A673 (cell line): ENCODE results near the gene MPC1. TPM values are rescaled to one million over a fixed set of nuclear protein-coding genes. Genes with fewer than 3 reads are reported as not detected.

Source experiments
- BruUV-seq: library from RNA; stranded (reverse); fragments of 400-500 nt; replicated peaks from 2 replicates; lab custom pipeline; 2021; lab: Mats Ljungman, UMichigan
- CTCF ChIA-PET: fragments of 300-600 bp; sonication (Branson Sonifier 250); formaldehyde crosslinking; loops from one replicate; lab custom pipeline; 2022; ENCODE audit warnings: antibody characterized with exemption; lab: Charles Lee
- POLR2A ChIA-PET: fragments of 300-600 bp; sonication (Branson Sonifier 250); formaldehyde crosslinking; loops from one replicate; lab custom pipeline; 2022; ENCODE audit warnings: antibody characterized with exemption; ENCODE audit not compliant: low non-redundant PET; lab: Charles Lee
- DNase-seq: peaks from one replicate; pipeline ENCODE4 v3.0.0-alpha.2; 2015; ENCODE audit warnings: low spot score
- H3K27ac ChIP-seq: fragments of 200-600 bp; sonication (generic); 2 replicates; pipeline ENCODE4 v1.5.1; 2016; ENCODE audit warnings: mixed run types, low read depth, mild to moderate bottlenecking, mixed read lengths, antibody characterized with exemption, low read length; ENCODE audit not compliant: poor library complexity, severe bottlenecking
- H3K27me3 ChIP-seq: fragments of 200-600 bp; sonication (generic); replicated peaks from 2 replicates; pipeline ENCODE4 v1.6.1; 2017; ENCODE audit warnings: mixed run types, low read depth, mild to moderate bottlenecking, mixed read lengths, antibody characterized with exemption, low read length; ENCODE audit not compliant: insufficient read depth, poor library complexity
- H3K36me3 ChIP-seq: fragments of 200-600 bp; sonication (generic); 2 replicates; pipeline ENCODE4 v1.6.1; 2016; ENCODE audit warnings: mixed run types, mild to moderate bottlenecking, mixed read lengths, antibody characterized with exemption, low read length; ENCODE audit not compliant: insufficient read depth, poor library complexity, severe bottlenecking
- H3K4me1 ChIP-seq: fragments of 200-600 bp; sonication (generic); 2 replicates; pipeline ENCODE4 v1.6.1; 2017; ENCODE audit warnings: mixed run types, mild to moderate bottlenecking, mixed read lengths, antibody characterized with exemption, low read length; ENCODE audit not compliant: insufficient read depth, poor library complexity, severe bottlenecking
- H3K4me3 ChIP-seq: fragments of 200-600 bp; sonication (generic); 2 replicates; pipeline ENCODE4 v1.5.1; 2016; ENCODE audit warnings: low read depth, mixed run types, mild to moderate bottlenecking, mixed read lengths, low read length; ENCODE audit not compliant: poor library complexity, severe bottlenecking
- H3K9me3 ChIP-seq: fragments of 200-600 bp; sonication (generic); 2 replicates; pipeline ENCODE4 v1.6.1; 2016; ENCODE audit warnings: mixed run types, low read depth, mild to moderate bottlenecking, mixed read lengths, antibody characterized with exemption, low read length; ENCODE audit not compliant: poor library complexity, severe bottlenecking
- EZH2 ChIP-seq: fragments of 200-600 bp; sonication (generic); IDR thresholded peaks from 2 replicates; pipeline ENCODE4 v1.6.1; 2017; ENCODE audit warnings: borderline replicate concordance, low read depth, mild to moderate bottlenecking, mixed read lengths, antibody characterized with exemption, low read length; ENCODE audit not compliant: poor library complexity, severe bottlenecking
- intact Hi-C: fragments of 100-400 bp; cut with micrococcal nuclease; formaldehyde crosslinking; loops from one replicate; pipeline ENCODE4 v1.10.0; 2022; ENCODE audit not compliant: unreplicated experiment
- total RNA-seq: library from RNA; stranded (reverse); gene quantifications from 2 replicates; pipeline ENCODE4 v1.2.3, GENCODE V29; 2021
- TF ChIP-seq, protein P1 (sequence below): fragments of 300-800, 200-600 bp; sonication (generic); conservative IDR thresholded peaks from 2 replicates; pipeline ENCODE4 v1.5.1; 2017; ENCODE audit warnings: low read depth, mild to moderate bottlenecking, antibody characterized with exemption, low read length, moderate library complexity, mixed read lengths

MPC1 gene
- total RNA-seq, 1 experiment from 2014 or later: 35.9 TPM

GRCh38 chr6:166354965-166355364 lies 27.8 kb downstream of the MPC1 start:
- CTCF ChIA-PET: interaction anchor here (0.6 kb wide), 2 partner anchors 41 to 61 kb away, joined by 3 to 5 read pairs; no protein-coding TSS in a partner anchor

DNA sequence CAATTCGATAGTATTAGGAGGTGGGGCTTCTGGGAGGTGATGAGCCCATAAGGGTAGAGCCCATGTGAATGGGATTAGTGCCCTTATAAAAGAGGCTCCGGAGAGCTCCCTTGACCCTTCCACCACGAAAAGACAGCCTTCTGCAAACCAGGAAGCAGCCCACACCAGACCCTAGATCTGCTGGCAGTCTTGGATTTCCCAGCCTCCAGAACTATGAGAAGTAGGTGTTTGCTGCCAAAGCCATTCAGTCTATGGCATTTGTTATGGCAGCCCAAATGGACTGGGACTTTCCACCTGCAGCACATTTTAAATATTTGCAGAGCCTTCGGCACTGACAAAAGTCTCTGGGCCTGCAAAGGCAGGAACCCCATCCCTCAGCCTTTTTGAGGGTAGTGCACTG lies 28.6 kb downstream of the MPC1 start:
- Histone ChIP-seq H3K27ac (no peak overlapping the region), H3K36me3 (no peaks in the 10 kb centered on the region), H3K4me1 (no peaks in the 10 kb centered on the region), H3K9me3 (no peaks in the 10 kb centered on the region), H3K27me3 (peaks cover 3% of the 10 kb centered on the region), H3K4me3 (no peak overlapping the region)
- intact Hi-C loops: no loop called here
- BruUV-seq: no TSS peak
- TF ChIP-seq, protein P1, sequence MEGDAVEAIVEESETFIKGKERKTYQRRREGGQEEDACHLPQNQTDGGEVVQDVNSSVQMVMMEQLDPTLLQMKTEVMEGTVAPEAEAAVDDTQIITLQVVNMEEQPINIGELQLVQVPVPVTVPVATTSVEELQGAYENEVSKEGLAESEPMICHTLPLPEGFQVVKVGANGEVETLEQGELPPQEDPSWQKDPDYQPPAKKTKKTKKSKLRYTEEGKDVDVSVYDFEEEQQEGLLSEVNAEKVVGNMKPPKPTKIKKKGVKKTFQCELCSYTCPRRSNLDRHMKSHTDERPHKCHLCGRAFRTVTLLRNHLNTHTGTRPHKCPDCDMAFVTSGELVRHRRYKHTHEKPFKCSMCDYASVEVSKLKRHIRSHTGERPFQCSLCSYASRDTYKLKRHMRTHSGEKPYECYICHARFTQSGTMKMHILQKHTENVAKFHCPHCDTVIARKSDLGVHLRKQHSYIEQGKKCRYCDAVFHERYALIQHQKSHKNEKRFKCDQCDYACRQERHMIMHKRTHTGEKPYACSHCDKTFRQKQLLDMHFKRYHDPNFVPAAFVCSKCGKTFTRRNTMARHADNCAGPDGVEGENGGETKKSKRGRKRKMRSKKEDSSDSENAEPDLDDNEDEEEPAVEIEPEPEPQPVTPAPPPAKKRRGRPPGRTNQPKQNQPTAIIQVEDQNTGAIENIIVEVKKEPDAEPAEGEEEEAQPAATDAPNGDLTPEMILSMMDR: no peak
- no peak for TF ChIP-seq EZH2
- CTCF ChIA-PET: no interaction called here
- POLR2A ChIA-PET: no interaction called here
- DNase-seq: no peak

More at GRCh38 chr6:166354965-166355364, 27.8 kb downstream of the MPC1 start:
- no peak for DNase-seq
- POLR2A ChIA-PET: no interaction called here
- peaks cover 3% of the 10 kb centered on the region for H3K27me3 ChIP-seq
- no peak for TF ChIP-seq EZH2
- TF ChIP-seq, protein P1: no peak
- H3K27ac ChIP-seq: no peak overlapping the region
- H3K4me1 ChIP-seq: no peaks in the 10 kb centered on the region
- intact Hi-C loops: no loop called here
- BruUV-seq: no TSS peak
- H3K4me3 ChIP-seq: no peak overlapping the region
- no peaks in the 10 kb centered on the region for H3K36me3 ChIP-seq
- H3K9me3 ChIP-seq: no peaks in the 10 kb centered on the region

GRCh38 chr6:166353507-166353906 lies 29.2 kb downstream of the MPC1 start:
- BruUV-seq: no TSS peak
- Histone ChIP-seq H3K36me3 (no peaks in the 10 kb centered on the region), H3K4me1 (no peaks in the 10 kb centered on the region), H3K4me3 (no peak overlapping the region), H3K27ac (no peak overlapping the region), H3K9me3 (no peaks in the 10 kb centered on the region), H3K27me3 (peaks cover 3% of the 10 kb centered on the region)
- ChIA-PET POLR2A (no interaction called here), CTCF (no interaction called here)
- no peak for DNase-seq
- intact Hi-C loops: no loop called here
- no peak for TF ChIP-seq EZH2
- TF ChIP-seq, protein P1: no peak
